TTC549 (cell line): ENCODE data around the gene MXRA7.

Source experiments
- FAIRE-seq: peaks from 2 replicates; lab custom pipeline; 2012; peaks lifted over from hg19 to GRCh38; lab: Jason Lieb, UNC

Gene MXRA7

GRCh38 chr17:76676629-76677028 is 34.1 kb downstream of the MXRA7 start:
- FAIRE-seq: no peak

GRCh38 chr17:76675648-76676047 is 35.1 kb downstream of the MXRA7 start:
- FAIRE-seq: no peak

- no peak for FAIRE-seq
These were observed 36.2 kb downstream of the MXRA7 start for GRCh38 chr17:76674600-76674999.

- no peak for FAIRE-seq
These were observed 37.0 kb downstream of the MXRA7 start for GRCh38 chr17:76673729-76674128.

- FAIRE-seq: no peak
These were observed 37.9 kb downstream of the MXRA7 start for GRCh38 chr17:76672892-76673291.

- no peak for FAIRE-seq
These were observed 38.4 kb downstream of the MXRA7 start for GRCh38 chr17:76672270-76672851.

- FAIRE-seq: no peak
These were observed 38.9 kb downstream of the MXRA7 start for GRCh38 chr17:76671912-76672262.

- peak; percentile 92 for FAIRE-seq
These were observed 39.4 kb downstream of the MXRA7 start for GRCh38 chr17:76671123-76671911.

GRCh38 chr17:76670718-76671122 is 40.0 kb downstream of the MXRA7 start:
- no peak for FAIRE-seq

GRCh38 chr17:76670020-76670717 is 40.6 kb downstream of the MXRA7 start:
- FAIRE-seq: no peak

- no peak for FAIRE-seq
These were observed 42.8 kb downstream of the MXRA7 start for GRCh38 chr17:76667786-76668453.

GRCh38 chr17:76667491-76667755 is 43.3 kb downstream of the MXRA7 start:
- FAIRE-seq: no peak

- no peak for FAIRE-seq
These were observed 50.1 kb downstream of the MXRA7 start for GRCh38 chr17:76660656-76661042.

- FAIRE-seq: no peak
These were observed 50.7 kb downstream of the MXRA7 start for GRCh38 chr17:76659928-76660655.

- FAIRE-seq: no peak
These were observed 52.5 kb downstream of the MXRA7 start for GRCh38 chr17:76658242-76658662.

GRCh38 chr17:76657505-76658241 is 53.1 kb downstream of the MXRA7 start:
- FAIRE-seq: no peak

- FAIRE-seq: no peak
These were observed 56.4 kb downstream of the MXRA7 start for GRCh38 chr17:76654408-76654807.

GRCh38 chr17:76650504-76650903 is 60.3 kb downstream of the MXRA7 start:
- no peak for FAIRE-seq

GRCh38 chr17:76646712-76647111 is 64.1 kb downstream of the MXRA7 start:
- FAIRE-seq: no peak

GRCh38 chr17:76645481-76645880 is 65.3 kb downstream of the MXRA7 start:
- no peak for FAIRE-seq

- FAIRE-seq: no peak
These were observed 65.8 kb downstream of the MXRA7 start for GRCh38 chr17:76644995-76645394.
